HG03103 (cell line): ENCODE data around the gene TUBA4B.

Source experiments
- ATAC-seq: cut with Tn5 transposase; IDR thresholded peaks from one replicate; pipeline ENCODE4 v1.9.1; 2021; ENCODE audit warnings: low read depth; ENCODE audit not compliant: unreplicated experiment

The TUBA4B gene

DNA sequence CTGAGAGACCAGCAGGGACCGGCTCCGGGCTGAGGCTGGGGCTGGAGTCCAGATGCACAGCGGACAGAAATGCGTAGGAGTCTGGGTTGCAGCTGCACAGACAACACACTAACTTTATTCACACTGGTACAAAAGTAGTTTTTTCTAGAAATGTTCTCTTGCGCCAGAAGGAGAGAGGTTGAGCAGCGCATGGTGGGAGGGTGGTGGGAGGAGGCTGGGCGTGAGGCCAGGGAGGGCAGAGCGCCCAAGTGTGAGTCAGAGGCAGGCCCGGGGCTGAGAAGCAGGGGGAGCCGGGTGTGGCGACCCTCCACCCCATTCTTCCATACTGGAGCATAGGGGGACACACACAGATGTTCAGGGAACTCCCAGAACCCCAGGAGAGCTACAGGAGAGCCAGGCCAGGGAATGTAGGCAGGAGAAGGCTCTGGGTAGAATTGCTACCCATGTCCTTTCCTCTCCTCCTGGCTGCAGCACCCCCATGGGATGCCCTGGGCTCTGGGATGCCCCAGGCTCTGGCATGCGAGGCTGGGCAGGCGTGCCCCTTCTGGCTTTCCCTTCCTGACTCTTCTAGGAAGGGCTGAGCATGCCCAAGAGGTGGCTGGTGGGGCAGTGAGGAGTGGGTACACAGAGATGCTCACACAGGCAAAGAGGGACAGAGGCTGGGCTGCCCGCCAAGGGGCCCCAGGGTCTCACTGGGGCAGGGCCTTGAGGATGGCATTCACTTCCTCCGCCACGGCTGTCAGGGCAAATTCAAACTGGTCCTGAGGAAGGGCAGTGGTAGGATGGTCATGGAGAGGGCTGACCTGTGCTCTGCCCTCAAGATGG, 36.7 kb downstream of the TUBA4B start:
- ATAC-seq, result no peak

DNA sequence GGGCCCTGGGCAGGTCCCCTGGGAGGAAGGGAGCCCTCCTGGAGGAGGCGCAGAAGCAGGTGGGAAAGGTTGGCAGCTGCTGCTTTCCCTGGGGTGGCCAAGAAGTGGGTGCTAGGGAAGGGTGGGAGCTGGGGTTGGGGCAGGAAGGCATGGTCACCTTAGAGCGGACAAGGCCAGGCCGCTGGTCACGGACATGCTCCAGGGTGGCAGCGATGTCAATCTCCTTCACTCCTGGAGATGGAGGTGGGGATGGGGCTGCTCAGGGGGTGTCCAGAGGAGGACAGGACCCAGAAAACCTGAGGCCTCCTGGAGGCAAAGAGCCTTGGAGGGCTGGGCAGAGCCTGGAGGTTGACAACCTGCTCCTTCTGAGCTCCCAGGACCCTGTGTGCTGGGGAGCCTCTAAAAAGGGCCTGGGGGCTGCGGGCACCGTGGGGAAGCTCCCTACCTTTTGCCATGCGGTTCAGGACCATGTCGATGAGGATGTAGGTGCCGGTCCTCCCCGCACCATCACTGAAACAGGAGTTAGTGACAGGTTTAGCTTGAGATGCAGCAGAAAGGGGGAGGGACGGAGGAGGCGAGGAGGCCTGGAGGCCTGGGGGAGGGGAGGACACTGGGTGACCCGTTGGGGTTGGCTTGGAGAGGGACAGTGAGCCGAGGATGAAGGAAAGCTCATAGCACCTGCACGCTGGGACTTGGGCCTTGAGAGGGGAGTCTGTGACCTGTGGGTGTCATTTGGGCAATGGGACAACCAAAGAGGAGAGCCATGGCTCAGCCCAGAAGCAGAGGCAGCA, 37.5 kb downstream of the TUBA4B start:
- ATAC-seq, result no peak

DNA sequence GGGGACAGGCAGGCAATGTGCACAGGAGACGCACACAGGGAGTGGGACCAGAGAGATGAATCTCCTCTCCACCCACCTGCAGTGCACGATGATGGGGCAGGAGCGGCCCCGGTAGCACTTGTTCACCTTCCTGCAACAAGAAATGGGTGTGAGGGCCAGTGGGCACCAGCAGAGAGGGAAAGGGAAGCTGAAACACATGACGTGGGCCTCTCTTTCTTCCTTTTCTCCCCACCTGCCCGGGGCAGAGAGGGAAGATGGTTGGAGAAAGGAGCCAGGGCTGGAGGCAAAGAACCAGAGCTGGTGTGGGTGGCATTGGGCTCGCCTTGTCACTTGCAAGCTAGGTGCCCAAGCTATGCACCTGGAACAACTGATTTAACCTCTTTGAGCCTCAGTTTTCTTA, 38.4 kb downstream of the TUBA4B start:
- no peak for ATAC-seq

DNA sequence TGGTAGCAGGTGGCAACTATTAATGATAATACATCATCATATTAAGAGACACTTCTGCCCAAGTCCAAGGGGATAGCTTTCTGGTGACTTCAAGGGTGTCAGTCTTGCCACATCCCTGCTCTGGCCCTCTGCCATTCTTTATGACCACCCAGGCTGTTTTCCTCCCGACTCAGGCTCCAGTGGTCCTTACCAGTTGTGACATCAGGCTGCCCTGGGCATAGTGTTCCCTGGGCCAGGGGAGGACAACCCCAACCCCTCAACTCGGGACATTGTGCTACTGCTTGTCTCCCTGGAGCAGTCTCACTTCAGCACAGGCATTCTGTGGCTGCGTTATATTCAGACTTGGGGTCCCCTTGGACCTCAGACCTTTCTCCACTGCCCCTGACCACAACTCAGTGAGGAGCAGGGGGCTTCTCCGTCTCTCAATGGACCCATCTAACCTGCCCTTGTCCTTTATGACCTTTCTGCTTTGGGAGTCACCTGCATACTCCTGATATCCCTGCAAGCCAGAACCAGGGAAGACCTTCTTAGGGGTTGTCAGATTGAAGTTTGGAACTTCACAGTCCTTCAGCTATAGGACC, 39.0 kb downstream of the TUBA4B start:
- no peak for ATAC-seq

GRCh38 chr2:219292616-219293015, 39.6 kb downstream of the TUBA4B start:
- ATAC-seq, result no peak

DNA sequence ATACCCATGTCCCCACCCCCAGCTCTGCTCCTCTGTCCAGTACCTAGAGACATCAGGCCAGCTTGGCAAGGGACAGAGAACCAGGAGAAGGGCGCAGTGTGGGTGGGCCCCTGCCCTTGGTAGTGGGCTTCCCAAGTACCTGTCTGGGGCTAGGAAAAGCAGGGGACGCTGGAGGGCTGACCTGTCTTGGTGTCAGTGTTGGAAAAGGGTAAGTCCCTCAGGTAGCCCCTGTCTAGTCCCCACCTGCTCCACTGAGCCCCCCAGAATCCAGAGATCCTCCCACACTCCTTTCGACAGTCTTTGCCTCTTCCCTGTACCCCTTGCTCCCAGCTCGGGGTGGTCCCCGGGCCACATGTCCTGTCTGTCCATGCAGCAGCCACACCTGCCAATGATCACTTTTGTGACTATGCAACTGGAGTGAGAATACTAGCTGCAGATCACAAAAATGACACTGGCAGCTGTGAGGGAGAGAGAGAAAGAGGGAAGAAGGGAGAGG, 40.7 kb downstream of the TUBA4B start:
- ATAC-seq, result no peak

DNA sequence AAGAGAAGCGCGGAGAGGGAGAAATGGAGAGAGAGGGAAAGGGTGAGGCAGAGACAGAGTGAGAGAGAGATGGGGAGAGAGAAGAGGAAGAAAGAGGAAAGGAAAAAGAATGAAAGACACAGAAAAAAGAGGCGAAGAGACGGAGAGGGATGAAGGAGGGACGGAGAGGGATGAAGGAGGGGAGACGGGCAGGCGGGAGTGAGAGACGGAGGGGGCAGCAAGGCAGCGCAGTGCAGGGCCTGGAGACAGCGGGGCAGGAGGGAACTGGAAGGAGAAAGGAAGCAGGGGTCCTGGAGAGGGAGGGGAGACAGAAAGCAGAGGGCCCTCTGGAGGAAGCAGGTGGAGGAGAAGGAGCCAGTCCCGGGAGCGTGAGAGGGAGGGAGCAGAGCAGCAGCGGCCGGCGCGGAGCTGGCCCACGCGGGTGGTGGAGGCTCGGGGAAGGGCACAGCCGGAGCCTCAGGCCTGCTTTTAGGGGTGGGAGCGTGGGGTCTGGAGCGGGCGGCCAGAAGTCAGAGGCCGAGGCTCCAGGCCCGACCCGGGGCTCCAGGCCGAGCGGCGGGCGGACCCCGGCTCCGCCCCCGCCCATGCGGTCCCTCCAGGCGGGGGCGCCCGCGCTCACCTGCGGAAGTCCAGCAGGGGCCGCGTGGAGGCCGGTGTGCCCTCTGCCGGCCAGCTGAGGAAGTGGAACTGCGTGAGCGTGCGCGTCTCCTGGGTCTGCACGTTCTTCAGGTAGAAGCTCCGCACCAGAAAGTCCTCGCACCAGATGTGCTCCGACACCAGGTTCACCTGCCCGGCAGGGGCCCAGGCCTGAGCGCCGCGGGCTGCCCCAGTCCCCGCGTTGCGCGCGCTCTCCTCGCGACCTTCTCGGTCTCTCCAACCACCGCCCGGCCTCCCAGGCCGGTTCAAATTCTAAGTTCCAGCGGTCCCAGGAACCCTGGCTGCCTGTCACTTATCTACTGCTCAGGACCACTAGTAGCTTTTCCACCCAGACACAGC, 41.6 kb downstream of the TUBA4B start:
- peak; percentile 89 for ATAC-seq

DNA sequence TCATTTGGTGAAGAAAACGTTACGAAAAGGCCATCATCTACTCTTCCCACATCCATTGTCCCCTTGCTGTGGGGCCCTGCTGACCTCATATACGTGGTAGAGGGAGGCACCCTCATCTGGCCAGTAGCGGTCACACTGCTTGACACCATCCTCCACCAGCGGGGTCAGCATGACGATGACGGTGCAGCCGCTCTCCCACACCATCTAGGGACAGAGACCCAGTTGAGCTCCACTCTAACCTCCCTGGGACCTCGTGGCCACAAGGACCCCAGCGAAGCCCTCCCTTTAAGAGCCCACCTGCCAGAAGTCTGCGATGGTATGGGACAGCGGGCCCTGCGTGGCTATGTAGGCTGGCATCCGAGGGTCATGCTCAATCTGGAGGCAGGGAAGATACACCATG, 43.1 kb downstream of the TUBA4B start:
- no peak for ATAC-seq

DNA sequence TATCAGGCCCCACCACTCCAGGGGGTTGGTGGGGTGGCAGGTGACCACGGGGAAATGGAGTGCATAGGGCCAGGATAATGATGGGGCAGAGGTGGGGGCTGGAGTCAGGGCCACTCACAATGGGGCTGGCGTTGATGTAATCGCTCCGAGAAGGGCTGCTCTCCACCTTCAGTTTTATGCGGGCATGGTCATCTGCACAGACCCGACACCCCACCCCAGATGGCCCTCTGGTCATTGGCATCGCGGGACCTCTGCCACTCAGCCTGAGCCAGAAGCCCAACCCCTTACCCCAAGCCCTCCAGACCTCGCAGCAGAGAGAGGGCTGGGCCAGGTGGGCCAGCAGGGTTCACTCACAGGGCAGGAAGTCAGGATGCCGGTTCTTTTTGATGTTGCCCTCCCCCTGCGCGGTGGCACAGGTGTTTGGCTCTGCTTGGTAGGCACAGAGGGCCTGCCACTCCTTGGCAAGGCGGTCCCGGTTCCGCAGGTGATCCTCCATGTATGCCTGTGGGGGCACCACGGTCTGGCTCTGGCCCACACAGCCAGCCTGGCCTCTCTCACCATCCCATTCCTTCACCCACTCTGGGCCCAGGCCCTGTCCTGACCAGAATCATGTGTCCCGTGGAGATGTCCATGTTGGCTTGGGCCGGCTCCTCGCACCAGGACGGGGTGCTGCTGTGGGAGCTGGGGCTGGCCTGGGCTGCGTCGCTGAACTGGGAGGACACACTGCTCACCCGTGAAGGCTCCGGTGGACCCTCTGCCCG, 43.8 kb downstream of the TUBA4B start:
- no peak for ATAC-seq

GRCh38 chr2:219297766-219298456, 44.9 kb downstream of the TUBA4B start:
- ATAC-seq, result no peak

DNA sequence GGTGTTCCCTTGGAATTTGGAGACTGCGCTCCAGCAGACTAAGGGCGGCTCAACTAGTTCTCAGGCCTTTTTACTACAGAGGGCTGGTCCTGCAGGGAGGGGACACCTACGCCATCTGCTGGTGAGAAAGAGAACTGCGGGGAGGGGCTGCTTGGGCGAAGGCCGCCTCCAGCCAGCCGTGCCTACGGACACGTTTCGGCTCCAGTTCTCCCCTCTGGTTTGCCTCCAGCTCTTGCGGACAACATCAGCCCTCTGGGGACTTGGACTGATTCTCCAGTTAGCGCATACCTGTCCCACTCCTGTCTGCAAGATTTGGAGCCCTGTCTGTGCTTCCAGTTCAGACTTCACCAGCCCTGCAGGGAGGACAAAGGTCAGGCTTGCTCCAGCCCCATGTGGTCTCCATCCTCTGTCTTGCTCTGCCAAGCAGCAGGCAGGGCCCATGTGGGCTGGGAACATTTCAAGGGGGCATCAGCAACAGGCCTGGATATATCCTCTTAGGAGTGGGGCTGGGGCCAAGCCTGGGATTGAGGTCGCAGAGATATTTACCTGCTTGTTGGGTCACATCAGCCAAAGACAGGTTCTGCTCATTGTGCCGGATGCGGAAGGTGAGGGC, 45.8 kb downstream of the TUBA4B start:
- ATAC-seq, result peak; percentile 47

- ATAC-seq, result no peak
These were observed 46.3 kb downstream of the TUBA4B start for GRCh38 chr2:219299372-219299760.

DNA sequence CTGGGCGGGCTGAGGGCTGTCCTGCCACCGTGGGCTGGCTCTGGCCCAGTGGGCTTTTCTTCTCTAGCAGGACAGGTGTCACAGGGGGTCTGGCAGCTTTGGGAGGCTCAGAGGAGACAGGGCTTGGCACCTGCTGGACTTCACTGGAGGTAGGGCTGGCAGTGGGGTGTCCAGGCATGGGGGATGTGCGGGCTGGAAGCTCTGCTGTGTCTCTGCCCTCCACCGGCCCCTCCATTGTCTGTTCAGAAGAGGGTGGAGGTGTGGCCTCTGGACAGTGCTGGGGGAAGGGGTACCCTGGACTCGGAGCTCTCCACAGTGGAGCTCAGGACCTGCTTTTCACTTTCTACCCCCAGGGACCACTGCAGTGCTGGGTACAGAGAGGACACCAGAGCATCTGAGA, 47.0 kb downstream of the TUBA4B start:
- no peak for ATAC-seq

- ATAC-seq, result no peak
These were observed 49.4 kb downstream of the TUBA4B start for GRCh38 chr2:219302412-219302968.

DNA sequence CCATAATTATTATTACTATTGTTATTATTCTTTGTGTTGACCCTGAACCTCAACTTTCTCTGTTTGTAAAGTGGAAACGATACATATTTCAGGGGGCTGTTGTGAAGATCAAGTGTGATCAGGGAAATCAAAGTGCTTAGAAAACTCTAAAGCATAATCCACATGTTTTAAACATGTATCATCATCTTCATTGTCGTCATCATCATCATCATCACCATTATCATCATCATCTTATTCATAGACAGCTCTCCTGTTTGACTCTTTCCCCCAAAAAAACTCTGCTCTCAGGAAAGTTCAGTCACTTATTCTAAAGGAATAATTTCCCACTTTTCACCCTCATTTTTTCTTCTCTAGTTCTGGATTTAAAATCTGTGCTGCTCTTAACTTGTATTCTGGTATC, 51.2 kb downstream of the TUBA4B start:
- no peak for ATAC-seq

GRCh38 chr2:219306047-219306446, 53.0 kb downstream of the TUBA4B start:
- no peak for ATAC-seq

- ATAC-seq, result no peak
These were observed 55.4 kb downstream of the TUBA4B start for GRCh38 chr2:219308142-219309101.
